Embryonic facial prominence (tissue), 1 donor: ENCODE measurements around the gene PPP2R5C.

Experiments used
- DNase-seq: peaks from one replicate; pipeline ENCODE4 v3.0.0-alpha.2; 2016; ENCODE audit errors: extremely low spot score

The PPP2R5C gene

DNA sequence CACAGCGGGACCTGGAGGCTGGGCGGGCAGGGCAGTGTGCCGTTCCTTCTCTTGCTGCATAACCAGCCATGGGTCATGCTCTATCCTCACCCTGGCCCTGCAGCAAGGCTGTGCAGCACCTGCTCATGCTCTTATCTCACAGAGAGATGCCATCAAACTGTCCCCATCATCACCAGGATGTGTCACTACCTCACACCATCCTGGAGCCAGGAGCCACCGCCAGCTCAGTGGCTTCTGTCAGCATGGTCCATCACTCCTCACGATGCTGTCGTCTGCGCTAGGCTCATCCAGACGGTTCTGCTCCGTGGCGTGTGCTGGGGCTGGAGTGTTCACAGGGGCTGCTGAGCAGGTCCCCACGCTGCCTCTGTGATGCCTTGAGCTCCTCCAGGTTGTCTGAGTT lies 125.7 kb downstream of the PPP2R5C start:
- no peak for DNase-seq

DNA sequence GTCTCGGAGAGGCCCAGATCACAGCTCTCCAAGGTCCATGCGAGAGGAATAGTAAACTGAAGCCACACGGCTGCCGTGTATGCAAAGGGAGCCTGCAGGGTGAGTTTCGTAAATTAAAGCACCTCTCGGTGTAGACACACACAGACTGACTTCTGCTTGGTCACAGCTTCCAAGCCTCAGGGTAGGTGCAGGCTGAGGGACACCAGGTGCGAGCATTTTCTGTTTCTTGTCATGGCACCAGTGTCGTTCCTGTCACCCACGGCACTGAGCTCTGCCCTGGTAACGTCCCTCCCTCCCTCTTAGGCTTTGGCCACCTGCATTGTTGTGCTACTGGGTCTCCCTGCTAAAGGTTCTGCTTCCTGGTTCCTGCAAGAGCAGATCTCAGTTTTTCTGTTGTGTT lies 126.7 kb downstream of the PPP2R5C start:
- no peak for DNase-seq

DNA sequence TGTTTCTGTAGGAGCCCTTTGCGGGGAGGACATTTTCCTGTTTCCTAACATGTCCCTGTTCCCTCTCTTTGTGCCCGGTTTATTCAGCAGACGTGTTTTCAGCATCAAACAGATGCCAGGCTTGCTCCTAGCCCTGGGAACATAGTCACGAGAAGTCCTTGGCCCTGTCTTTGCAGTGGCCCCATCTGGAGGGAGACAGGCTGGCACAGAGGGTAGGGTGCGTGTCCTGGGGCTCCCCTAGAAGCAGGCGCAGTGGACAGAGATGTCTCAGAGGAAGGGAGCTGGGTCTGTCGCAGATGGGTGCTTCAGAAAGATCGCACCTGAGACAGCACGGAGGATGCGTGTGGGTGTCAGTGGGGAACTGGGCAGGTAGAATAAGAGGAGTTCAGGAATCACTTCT lies 127.9 kb downstream of the PPP2R5C start:
- no peak for DNase-seq

DNA sequence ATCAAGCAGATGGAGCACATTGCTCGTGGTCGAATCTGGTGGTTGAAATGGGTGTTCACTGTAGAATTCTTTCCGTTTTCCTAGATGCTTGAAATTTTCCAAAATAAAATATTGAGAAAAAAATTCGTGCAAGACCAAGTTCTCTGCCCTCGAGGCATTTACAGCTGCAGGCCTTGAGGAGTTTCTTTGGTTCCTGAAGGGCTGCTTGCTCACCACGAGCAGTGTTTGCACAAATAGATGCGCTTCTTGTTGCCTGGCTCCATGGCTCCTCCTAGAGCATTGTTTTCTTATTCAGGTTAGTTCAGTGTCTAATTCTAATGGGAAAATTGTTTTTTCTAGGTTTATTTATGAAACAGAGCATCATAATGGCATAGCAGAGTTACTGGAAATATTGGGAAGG lies 128.4 kb downstream of the PPP2R5C start:
- DNase-seq = no peak

DNA sequence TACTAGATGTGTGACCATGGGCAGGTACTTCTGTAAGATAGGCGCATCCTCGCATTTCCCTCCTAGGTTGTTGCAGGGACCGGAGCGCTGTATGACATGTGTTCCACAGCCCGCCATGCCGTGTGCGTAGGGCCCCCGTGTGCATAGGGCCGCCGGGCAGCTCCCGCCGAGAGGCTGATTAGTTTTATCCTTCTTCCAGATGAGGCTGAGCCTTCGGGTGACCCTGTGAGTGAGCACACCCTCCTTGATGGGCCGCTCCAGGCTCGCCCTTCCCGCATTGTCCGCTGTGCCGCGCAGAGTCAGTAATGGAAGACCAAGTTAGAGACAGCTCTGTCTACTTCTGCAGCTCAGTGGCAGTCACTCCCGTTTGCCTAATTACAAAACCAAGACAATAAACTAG lies 130.0 kb downstream of the PPP2R5C start:
- no peak for DNase-seq

GRCh38 chr14:101893759-101894158 lies 132.2 kb downstream of the PPP2R5C start:
- DNase-seq = no peak

GRCh38 chr14:101894365-101895081 lies 133.0 kb downstream of the PPP2R5C start:
- no peak for DNase-seq

- DNase-seq = no peak
These were observed 133.7 kb downstream of the PPP2R5C start for GRCh38 chr14:101895256-101895655.

DNA sequence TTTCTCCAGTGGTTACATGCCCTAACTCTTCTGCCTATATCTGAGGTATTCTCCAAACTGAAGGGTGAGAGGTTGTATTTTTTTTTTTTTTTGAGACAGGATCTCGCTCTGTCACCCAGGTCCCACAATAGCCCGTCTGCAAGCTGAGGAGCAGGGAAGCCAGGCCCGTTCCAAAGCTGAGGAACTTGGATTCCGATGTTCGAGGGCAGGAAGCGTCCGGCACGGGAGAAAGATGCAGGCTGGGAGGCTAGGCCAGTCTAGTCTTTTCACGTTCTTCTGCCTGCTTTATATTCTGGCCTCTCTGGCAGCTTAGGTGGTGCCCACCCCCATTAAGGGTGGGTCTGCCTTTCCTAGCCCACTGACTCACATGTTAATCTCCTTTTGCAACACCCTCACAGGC lies 135.8 kb downstream of the PPP2R5C start:
- no peak for DNase-seq

DNA sequence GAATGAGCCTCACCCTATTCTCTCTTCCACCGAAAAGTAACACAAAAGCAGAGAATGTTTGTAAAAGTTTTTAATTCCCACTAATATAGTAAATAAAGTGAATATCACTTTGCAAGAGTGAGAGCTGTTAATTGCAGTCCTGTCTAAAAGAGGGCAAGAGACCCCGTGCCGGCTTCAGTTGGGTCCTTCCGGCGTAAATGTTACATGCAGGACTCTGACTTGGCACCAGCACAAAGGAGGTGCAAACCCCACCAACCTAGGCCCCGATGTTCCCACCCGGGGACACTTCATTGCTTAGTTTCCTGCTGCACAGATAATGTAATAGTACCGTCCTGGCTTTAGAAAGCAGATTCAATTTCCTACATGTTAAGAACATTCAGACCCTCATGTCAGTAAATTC lies 136.9 kb downstream of the PPP2R5C start:
- no peak for DNase-seq

- DNase-seq = no peak
These were observed 137.8 kb downstream of the PPP2R5C start for GRCh38 chr14:101899263-101899662.

DNA sequence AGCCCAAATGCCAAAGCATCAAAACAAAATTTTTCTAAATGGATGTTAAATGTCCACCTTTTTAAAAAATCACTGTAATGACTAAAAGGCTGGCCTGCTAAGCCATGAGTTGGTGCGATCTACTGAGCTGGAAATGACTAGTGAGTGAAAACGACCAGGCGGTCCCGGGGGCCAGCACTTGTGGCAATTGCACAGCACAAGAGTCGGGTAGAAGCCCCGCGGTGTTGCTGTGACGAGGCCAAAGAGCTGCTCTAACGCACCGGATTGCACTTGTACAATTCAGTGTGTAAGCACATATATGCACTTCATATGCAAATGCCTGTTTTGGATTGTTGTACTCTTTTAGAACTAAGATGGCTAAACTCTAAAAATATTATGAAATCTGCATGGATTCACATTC lies 138.7 kb downstream of the PPP2R5C start:
- no peak for DNase-seq

DNA sequence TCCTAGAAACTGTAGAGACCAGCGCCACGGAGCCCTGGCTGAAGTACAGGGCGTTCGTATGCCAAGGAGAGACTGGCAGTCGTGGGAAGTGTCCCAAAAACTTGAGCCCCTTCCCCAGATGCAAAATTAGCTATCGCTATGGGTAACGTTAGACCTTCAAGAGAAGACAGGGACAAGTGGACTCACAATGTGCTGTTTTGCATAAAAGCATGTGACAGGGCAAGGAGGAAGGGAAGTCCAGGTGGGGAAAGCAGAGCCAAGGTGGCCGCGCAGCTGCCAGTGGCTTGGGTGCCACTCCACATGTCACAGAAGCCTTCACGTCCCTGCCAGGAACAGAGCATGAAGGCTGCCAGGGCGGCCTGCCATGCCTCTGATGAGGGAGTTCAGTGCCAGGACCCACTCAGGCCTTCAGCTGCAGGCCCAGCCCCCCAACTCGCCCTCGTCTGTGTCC lies 141.6 kb downstream of the PPP2R5C start:
- DNase-seq = no peak

DNA sequence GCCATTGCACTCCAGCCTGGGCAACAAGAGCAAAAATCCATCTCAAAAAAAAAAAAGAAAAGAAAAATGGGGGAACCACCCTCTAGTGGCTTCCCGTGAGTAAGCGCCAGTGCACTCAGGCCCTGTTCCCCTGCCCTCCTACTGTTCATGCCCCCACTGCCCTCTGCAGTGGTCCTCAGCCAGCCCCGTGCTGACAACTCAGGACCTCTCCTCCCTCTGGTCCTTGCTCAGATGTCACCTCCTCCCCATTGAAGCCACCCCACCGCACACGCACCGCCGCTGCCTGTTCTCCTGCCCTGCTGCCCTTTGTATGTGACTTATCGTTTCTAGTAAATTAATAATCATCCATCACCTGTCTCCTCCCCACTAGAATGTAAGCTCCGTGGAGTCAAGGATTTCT lies 144.1 kb downstream of the PPP2R5C start:
- no peak for DNase-seq

DNA sequence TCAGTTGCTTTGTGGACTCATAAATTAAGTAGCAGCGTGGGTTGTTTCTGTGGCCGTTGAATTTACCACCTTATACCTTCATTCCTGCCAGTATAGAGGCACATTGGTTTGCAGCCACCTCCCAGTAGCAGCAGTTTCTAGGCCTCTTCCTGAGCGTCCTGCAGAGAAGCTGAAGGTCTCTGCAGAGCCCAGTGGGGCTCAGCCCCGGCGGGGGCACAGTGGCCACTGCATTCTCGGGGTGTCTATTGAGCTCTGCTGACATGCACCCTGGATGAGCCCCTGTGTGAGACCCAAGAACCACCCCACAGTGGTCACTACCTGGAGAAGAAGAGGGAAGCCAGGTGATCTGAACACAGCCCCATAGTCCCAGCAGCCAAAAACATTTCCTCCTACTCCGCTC lies 145.1 kb downstream of the PPP2R5C start:
- DNase-seq = no peak

DNA sequence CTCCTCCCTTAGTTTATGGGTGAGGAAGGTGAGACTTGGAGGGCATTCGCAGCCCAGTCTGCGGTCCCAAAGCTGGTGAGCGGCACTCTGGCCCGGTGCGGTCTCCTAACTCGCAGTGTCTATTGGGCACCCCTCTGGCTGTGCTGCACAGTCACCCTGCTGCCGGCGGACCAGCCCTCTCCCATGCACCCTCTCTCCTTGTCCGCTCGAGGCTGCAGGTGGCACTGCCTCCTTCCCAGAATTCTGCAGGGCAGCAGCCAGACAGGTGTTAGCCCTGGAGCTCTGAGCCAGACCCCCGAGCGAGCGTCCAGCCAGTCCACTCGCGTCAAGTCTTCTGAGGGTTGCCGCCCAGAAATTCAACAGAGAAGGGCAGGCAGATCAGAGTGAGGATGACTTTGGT lies 146.1 kb downstream of the PPP2R5C start:
- DNase-seq = no peak

GRCh38 chr14:101908795-101909194 lies 147.3 kb downstream of the PPP2R5C start:
- DNase-seq = no peak

DNA sequence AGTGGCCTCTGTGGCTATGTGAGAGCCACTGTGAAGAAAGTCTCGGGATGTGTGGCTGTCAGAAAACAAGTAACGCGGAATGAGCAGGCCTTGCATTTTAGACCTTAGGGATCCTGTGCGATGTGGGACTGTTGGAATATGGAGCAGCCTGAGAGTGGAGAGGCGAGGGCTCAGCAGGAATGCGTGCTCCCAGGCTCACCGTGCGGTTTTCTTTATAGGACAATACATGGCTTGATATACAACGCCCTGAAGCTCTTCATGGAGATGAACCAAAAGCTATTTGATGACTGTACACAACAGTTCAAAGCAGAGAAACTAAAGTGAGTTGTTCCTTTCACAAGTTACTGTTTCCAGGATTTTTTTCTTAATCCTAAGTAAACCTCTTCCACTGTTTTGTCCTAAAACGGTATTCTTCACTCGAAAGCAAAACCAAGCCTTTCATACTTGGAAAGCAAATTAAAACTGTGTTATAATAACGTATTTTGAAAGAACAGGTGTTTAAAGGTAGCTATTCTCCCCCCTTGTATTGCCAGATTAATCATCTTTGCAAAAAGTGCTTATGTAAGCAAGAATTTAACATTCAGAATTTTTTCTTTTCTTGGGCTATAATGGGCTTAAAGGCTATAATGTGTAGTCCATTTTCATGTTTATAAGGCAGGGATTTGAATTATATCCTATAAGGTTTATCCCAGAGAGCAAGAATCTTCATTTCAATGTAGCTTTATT lies 148.0 kb downstream of the PPP2R5C start:
- DNase-seq = no peak

- DNase-seq = no peak
These were observed 151.3 kb downstream of the PPP2R5C start for GRCh38 chr14:101912841-101913240.

- DNase-seq = no peak
These were observed 152.6 kb downstream of the PPP2R5C start for GRCh38 chr14:101914083-101914482.

GRCh38 chr14:101915871-101916815 lies 154.6 kb downstream of the PPP2R5C start:
- DNase-seq = no peak

- DNase-seq = no peak
These were observed 155.4 kb downstream of the PPP2R5C start for GRCh38 chr14:101916816-101917412.
